ENCODE results near the gene NOD2. TPM values are rescaled to one million over a fixed set of nuclear protein-coding genes. Genes with fewer than 3 reads are reported as not detected.

NOD2 gene
- total RNA-seq, 1 donor from 2014 or later, result not detected

DNA sequence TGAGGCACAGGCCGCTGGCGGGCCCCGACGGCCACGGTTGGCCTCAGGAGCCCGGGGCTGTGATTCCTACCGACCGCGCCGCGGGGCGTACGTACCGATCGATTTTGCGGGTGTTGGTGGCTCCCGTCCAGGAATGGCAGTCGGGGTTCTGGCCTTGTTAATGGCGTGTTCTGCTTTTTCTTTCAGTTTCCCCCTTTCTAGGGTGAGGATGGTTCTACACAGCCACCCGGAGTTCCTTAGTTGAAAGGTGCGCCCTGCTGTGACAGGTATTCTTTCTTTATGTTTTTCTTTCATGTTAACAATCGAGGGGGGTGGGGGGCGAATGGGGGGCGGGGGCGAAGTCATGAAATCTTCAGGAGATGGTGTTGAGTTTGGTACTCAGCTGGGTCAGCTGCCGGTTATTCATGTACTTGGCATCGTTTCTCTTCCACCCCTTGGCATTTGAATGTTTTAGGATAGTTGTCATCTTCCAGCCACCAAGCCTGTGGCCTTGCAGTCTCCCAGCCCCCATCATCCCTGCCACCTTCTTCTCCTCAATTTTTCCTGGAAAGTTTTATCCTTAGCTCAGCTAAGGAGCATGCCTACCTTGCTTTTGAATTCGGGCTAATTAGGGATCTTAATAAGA lies 49.3 kb downstream of the NOD2 start:
- peak overlapping the region; percentile 97 for H3K4me3 ChIP-seq
- peak overlapping the region; percentile 88 for H3K4me3 Mint-ChIP-seq
- H3K4me1 ChIP-seq, result peaks cover 5% of the 10 kb centered on the region
- H3K27ac ChIP-seq, result no peak overlapping the region
- H3K36me3 ChIP-seq, result no peaks in the 10 kb centered on the region
- TF ChIP-seq CTCF (IDR thresholded peaks at IDR 0.05) (no peak), EZH2phosphoT487 (IDR thresholded peaks at IDR 0.05) (no peak), EZH2 (IDR thresholded peaks at IDR 0.05) (no peak)
- no peaks in the 10 kb centered on the region for H3F3A ChIP-seq (ENCODE audit: low read depth)
- no peak overlapping the region for H3K27ac Mint-ChIP-seq
- DNase-seq (ENCODE audit: low spot score), result peak; percentile 60
- H2AFZ ChIP-seq (replicated peaks), result no peak overlapping the region
- H3K9me3 ChIP-seq (ENCODE audit: low read depth), result no peaks in the 10 kb centered on the region
- peak overlapping the region; percentile 69 for H3K9ac ChIP-seq
- H3K36me3 Mint-ChIP-seq, result no peaks in the 10 kb centered on the region
- peaks cover 10% of the 10 kb centered on the region for H3K27me3 Mint-ChIP-seq (ENCODE audit: insufficient read depth, low read depth)
- no peaks in the 10 kb centered on the region for H4K20me1 ChIP-seq (ENCODE audit: low read depth)
- H3K79me2 ChIP-seq (ENCODE audit: low read depth), result no peaks in the 10 kb centered on the region
- H3K4me2 ChIP-seq, result peak overlapping the region; percentile 96
- peaks cover 12% of the 10 kb centered on the region for H3K4me1 Mint-ChIP-seq
- no peaks in the 10 kb centered on the region for H3K9me3 Mint-ChIP-seq
- H3K27me3 ChIP-seq, result peaks cover under 1% of the 10 kb centered on the region

DNA sequence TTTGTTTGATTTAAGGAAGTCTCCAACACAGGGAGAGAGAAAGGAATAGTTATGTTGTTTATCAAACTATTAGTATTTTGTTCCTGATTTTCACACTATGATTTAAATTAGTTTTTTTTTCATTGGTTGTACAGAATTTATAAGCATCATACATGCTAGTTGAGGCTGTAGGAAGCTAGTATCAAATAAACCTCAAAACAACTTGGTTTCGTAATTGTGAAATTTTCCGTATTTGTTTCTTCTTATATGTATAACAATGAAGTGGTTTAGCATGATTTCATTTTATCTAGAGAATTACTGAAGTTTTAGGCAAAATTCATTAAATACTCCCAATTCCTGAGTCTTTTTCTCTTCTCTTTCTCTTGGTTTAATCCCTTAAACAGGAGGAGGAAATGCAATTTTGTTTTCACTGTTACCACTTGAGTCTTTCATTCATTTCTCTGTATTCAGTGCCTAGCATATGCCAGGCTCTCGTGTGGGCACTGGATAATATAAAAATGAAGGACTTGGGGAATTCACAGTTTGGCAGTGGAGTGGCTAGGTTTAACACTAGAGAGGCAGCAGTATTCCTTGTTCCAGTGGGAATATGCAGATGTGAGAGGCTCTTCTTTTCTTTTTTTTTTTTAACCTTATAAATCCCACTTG lies 50.3 kb downstream of the NOD2 start:
- Mint-ChIP-seq H3K4me3 (peak overlapping the region; percentile 88), H3K27me3 (ENCODE audit: insufficient read depth, low read depth) (peaks cover 10% of the 10 kb centered on the region), H3K4me1 (peaks cover 12% of the 10 kb centered on the region), H3K36me3 (no peaks in the 10 kb centered on the region), H3K9me3 (no peaks in the 10 kb centered on the region), H3K27ac (no peak overlapping the region)
- no peaks in the 10 kb centered on the region for H3K79me2 ChIP-seq (ENCODE audit: low read depth)
- H3K27me3 ChIP-seq, result no peaks in the 10 kb centered on the region
- peak overlapping the region; percentile 96 for H3K4me2 ChIP-seq
- TF ChIP-seq CTCF (IDR thresholded peaks at IDR 0.05) (no peak), EZH2 (IDR thresholded peaks at IDR 0.05) (no peak), EZH2phosphoT487 (IDR thresholded peaks at IDR 0.05) (no peak)
- H3K36me3 ChIP-seq, result no peaks in the 10 kb centered on the region
- H3K9me3 ChIP-seq (ENCODE audit: low read depth), result no peaks in the 10 kb centered on the region
- H2AFZ ChIP-seq (replicated peaks), result no peak overlapping the region
- H3K4me3 ChIP-seq, result no peak overlapping the region
- H4K20me1 ChIP-seq (ENCODE audit: low read depth), result no peaks in the 10 kb centered on the region
- H3K9ac ChIP-seq, result no peak overlapping the region
- DNase-seq (ENCODE audit: low spot score), result no peak
- peaks cover 5% of the 10 kb centered on the region for H3K4me1 ChIP-seq
- no peaks in the 10 kb centered on the region for H3F3A ChIP-seq (ENCODE audit: low read depth)
- H3K27ac ChIP-seq, result no peak overlapping the region

DNA sequence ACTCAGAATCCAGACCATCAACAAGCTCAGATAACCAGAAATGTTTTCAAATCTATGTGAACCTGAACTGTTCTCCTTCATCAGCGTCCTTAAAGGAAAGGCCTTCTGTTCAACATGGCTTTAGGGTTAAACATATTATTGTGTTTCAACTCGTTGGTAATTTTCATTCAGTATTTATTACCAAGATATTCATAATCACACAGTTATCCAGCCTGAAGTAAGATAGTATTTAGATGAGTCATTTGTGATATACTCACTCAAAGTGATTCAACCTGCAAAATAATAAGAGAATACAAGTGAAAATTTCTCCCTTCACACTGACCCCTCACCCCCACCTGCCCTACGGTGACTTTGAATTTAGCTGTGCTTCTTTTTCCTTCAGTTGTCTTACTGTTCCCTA lies 51.5 kb downstream of the NOD2 start:
- Mint-ChIP-seq H3K27ac (no peak overlapping the region), H3K4me1 (peaks cover 12% of the 10 kb centered on the region), H3K4me3 (no peak overlapping the region), H3K27me3 (ENCODE audit: insufficient read depth, low read depth) (peaks cover 7% of the 10 kb centered on the region), H3K36me3 (no peaks in the 10 kb centered on the region), H3K9me3 (no peaks in the 10 kb centered on the region)
- H3F3A ChIP-seq (ENCODE audit: low read depth), result no peaks in the 10 kb centered on the region
- H4K20me1 ChIP-seq (ENCODE audit: low read depth), result no peaks in the 10 kb centered on the region
- no peak overlapping the region for H3K27ac ChIP-seq
- no peak overlapping the region for H3K9ac ChIP-seq
- DNase-seq (ENCODE audit: low spot score), result no peak
- no peak overlapping the region for H2AFZ ChIP-seq (replicated peaks)
- TF ChIP-seq EZH2phosphoT487 (IDR thresholded peaks at IDR 0.05), result no peak
- no peak for TF ChIP-seq EZH2 (IDR thresholded peaks at IDR 0.05)
- no peak for TF ChIP-seq CTCF (IDR thresholded peaks at IDR 0.05)
- H3K79me2 ChIP-seq (ENCODE audit: low read depth), result no peaks in the 10 kb centered on the region
- no peaks in the 10 kb centered on the region for H3K9me3 ChIP-seq (ENCODE audit: low read depth)
- no peaks in the 10 kb centered on the region for H3K36me3 ChIP-seq
- H3K4me2 ChIP-seq, result no peak overlapping the region
- no peak overlapping the region for H3K4me3 ChIP-seq
- H3K27me3 ChIP-seq, result no peaks in the 10 kb centered on the region
- H3K4me1 ChIP-seq, result peaks cover 5% of the 10 kb centered on the region

All from neural progenitor cell (in vitro differentiated cells).